GM12801 (cell line): ENCODE results near the gene ALDH3B1.

Experiments used
- CTCF ChIP-seq: IDR thresholded peaks from one replicate; pipeline ENCODE4 v1.5.1; 2011; ENCODE audit warnings: control low read depth; ENCODE audit not compliant: insufficient read length; ENCODE audit errors: extremely low read depth

Gene ALDH3B1

GRCh38 chr11:68006606-68007166, 3.4 kb upstream of the ALDH3B1 start:
- no peak for TF ChIP-seq CTCF

- no peak for TF ChIP-seq CTCF
Measured at GRCh38 chr11:68007498-68008380, 2.4 kb upstream of the ALDH3B1 start.

GRCh38 chr11:68008381-68009337, 1.5 kb upstream of the ALDH3B1 start:
- no peak for TF ChIP-seq CTCF

GRCh38 chr11:68009391-68010089, 587 bp upstream of the ALDH3B1 start:
- no peak for TF ChIP-seq CTCF

- TF ChIP-seq CTCF: no peak
Measured at GRCh38 chr11:68011051-68011943, 1.2 kb downstream of the ALDH3B1 start.

- no peak for TF ChIP-seq CTCF
Measured at GRCh38 chr11:68012044-68012842, 2.1 kb downstream of the ALDH3B1 start.
